Head of caudate nucleus (tissue), 42 donors: ENCODE measurements around the gene TMEM229B.
A peak's percentile ranks its signal among the peaks of the same experiment; 100 is the strongest.
"Not testable (repeated sequence)": the region's sequence is repeated elsewhere in the genome, so short reads cannot be mapped to it uniquely, and the experiment has no call there.

Source experiments
- DNase-seq, 42 donors: peaks; one replicate each; pipeline versions ENCODE4 v3.0.0 to v3.0.0-alpha.2; 2020 to 2021; ENCODE audit warnings: mixed read lengths in 7 of 42
- intact Hi-C: fragments of 100-400 bp; cut with DNase I; formaldehyde crosslinking; loops from one replicate; pipeline ENCODE4 v1.15.0; 2022

TMEM229B gene

GRCh38 chr14:67468378-67468730 is 20.2 kb downstream of the TMEM229B start:
- intact Hi-C loops, result no loop called here

GRCh38 chr14:67467134-67467533 is 21.4 kb downstream of the TMEM229B start:
- intact Hi-C loops, result no loop called here
- no peak for DNase-seq

More at GRCh38 chr14:67468378-67468730, 20.2 kb downstream of the TMEM229B start:
- no peak for DNase-seq

- no peak for DNase-seq
- intact Hi-C loops, result no loop called here
Observed at GRCh38 chr14:67464879-67465278, 23.6 kb downstream of the TMEM229B start.

- intact Hi-C loops, result no loop called here
- DNase-seq, result no peak
Observed at GRCh38 chr14:67464377-67464776, 24.1 kb downstream of the TMEM229B start.

GRCh38 chr14:67463900-67464299 is 24.6 kb downstream of the TMEM229B start:
- intact Hi-C loops, result no loop called here
- DNase-seq, result no peak

GRCh38 chr14:67461996-67462395 is 26.5 kb downstream of the TMEM229B start:
- intact Hi-C loops, result no loop called here

GRCh38 chr14:67461341-67461985 is 27.1 kb downstream of the TMEM229B start:
- intact Hi-C loops, result no loop called here
- no peak for DNase-seq

More at GRCh38 chr14:67461996-67462395, 26.5 kb downstream of the TMEM229B start:
- no peak for DNase-seq

- intact Hi-C loops, result no loop called here
- DNase-seq, result no peak
Observed at GRCh38 chr14:67459336-67459735, 29.2 kb downstream of the TMEM229B start.

GRCh38 chr14:67457782-67458181 is 30.7 kb downstream of the TMEM229B start:
- DNase-seq, result no peak
- intact Hi-C loops, result no loop called here

GRCh38 chr14:67456732-67457131 is 31.8 kb downstream of the TMEM229B start:
- intact Hi-C loops, result no loop called here
- no peak for DNase-seq

GRCh38 chr14:67453575-67454300 is 34.8 kb downstream of the TMEM229B start:
- no peak for DNase-seq
- intact Hi-C loops, result no loop called here

- DNase-seq, intact Hi-C loops: not testable (repeated sequence)
Observed at GRCh38 chr14:67451667-67452066, 36.9 kb downstream of the TMEM229B start.

GRCh38 chr14:67449096-67449495 is 39.4 kb downstream of the TMEM229B start:
- intact Hi-C loops, result no loop called here
- peak in 2 of 42 donors; percentile 12 to 30 for DNase-seq

- intact Hi-C loops, result no loop called here
- DNase-seq, result no peak
Observed at GRCh38 chr14:67447033-67447381, 41.5 kb downstream of the TMEM229B start.

GRCh38 chr14:67446371-67447032 is 42.0 kb downstream of the TMEM229B start:
- DNase-seq, result peak in 11 of 42 donors; percentile 14 to 55 (median 26)
- intact Hi-C loops, result no loop called here

GRCh38 chr14:67444395-67444794 is 44.1 kb downstream of the TMEM229B start:
- intact Hi-C loops, result no loop called here
- DNase-seq, result no peak

GRCh38 chr14:67442139-67442906 is 46.2 kb downstream of the TMEM229B start:
- intact Hi-C loops, result no loop called here
- DNase-seq, result no peak

GRCh38 chr14:67441672-67442071 is 46.8 kb downstream of the TMEM229B start:
- intact Hi-C loops, result no loop called here
- DNase-seq, result no peak

- DNase-seq, result no peak
- intact Hi-C loops, result no loop called here
Observed at GRCh38 chr14:67441256-67441655, 47.3 kb downstream of the TMEM229B start.

GRCh38 chr14:67440513-67440912 is 48.0 kb downstream of the TMEM229B start:
- no peak for DNase-seq
- intact Hi-C loops, result no loop called here
